ENCODE results near the gene GDI2.

DNA sequence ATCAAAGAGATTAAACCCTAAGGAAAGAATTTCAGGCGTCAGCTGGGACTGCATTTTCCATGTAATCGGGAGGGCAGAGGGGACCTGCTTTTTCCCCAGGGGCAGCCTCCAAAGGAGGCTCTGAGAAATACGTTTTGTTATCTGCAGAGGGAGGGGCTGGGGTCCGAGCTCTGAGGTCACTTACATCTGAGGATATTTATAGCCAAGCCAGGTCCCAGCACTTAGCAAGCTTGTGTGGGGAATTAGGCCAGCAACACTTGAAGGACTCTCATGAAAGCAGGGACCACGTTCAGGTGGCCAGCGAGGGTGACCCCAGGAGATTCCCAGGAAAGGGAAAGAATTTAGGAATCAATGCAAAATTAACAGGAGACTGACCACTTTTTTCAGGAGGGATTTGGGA lies 20.6 kb upstream of the GDI2 start:
- TF ChIP-seq, protein P1, sequence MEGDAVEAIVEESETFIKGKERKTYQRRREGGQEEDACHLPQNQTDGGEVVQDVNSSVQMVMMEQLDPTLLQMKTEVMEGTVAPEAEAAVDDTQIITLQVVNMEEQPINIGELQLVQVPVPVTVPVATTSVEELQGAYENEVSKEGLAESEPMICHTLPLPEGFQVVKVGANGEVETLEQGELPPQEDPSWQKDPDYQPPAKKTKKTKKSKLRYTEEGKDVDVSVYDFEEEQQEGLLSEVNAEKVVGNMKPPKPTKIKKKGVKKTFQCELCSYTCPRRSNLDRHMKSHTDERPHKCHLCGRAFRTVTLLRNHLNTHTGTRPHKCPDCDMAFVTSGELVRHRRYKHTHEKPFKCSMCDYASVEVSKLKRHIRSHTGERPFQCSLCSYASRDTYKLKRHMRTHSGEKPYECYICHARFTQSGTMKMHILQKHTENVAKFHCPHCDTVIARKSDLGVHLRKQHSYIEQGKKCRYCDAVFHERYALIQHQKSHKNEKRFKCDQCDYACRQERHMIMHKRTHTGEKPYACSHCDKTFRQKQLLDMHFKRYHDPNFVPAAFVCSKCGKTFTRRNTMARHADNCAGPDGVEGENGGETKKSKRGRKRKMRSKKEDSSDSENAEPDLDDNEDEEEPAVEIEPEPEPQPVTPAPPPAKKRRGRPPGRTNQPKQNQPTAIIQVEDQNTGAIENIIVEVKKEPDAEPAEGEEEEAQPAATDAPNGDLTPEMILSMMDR (IDR thresholded peaks at IDR 0.05; ENCODE audit: low read depth, low read length) = no peak
- TF ChIP-seq EZH2phosphoT487 (IDR thresholded peaks at IDR 0.05; ENCODE audit: low read depth) = no peak
